Esophagus squamous epithelium (tissue), 4 donors: ENCODE results near the gene POU2AF3.

Source experiments
- POLR2A ChIP-seq, 4 donors: fragments of 450-650 bp; IDR thresholded peaks; one replicate each; pipeline ENCODE4 v1.6.1; 2017; ENCODE audit warnings: antibody characterized with exemption in 4 of 4, mild to moderate bottlenecking in 4 of 4, moderate library complexity in 3 of 4
- TF ChIP-seq, protein P1 (sequence below), 6 experiments: fragments of 450-650 bp in 4 of 6; fragments of 200-600 bp in 2 of 6; sonication (generic) in 2 of 6; IDR thresholded peaks; one replicate each; pipeline ENCODE4 v1.5.1; 2016 to 2019; ENCODE audit warnings: antibody characterized with exemption in 6 of 6, mild to moderate bottlenecking in 4 of 6, moderate library complexity in 4 of 6

DNA sequence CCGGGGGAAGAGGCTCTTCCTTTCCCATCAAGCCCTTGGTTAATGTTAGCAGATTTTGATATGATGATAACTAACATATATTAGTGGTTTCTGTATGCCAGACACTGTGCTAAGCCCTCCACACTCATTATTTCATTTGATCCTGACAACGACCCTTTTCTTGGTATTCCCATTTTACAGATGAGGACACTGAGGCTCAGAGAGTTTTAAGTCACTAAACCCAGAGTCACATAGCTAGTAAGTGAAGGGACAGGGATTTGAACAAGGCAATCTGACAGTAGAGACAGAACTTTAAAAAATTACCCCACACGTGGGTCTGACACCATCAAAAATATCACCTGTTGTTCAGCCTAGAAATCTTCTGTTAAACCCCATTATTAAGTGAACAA is 58.3 kb downstream of the POU2AF3 start:
- TF ChIP-seq, protein P1, sequence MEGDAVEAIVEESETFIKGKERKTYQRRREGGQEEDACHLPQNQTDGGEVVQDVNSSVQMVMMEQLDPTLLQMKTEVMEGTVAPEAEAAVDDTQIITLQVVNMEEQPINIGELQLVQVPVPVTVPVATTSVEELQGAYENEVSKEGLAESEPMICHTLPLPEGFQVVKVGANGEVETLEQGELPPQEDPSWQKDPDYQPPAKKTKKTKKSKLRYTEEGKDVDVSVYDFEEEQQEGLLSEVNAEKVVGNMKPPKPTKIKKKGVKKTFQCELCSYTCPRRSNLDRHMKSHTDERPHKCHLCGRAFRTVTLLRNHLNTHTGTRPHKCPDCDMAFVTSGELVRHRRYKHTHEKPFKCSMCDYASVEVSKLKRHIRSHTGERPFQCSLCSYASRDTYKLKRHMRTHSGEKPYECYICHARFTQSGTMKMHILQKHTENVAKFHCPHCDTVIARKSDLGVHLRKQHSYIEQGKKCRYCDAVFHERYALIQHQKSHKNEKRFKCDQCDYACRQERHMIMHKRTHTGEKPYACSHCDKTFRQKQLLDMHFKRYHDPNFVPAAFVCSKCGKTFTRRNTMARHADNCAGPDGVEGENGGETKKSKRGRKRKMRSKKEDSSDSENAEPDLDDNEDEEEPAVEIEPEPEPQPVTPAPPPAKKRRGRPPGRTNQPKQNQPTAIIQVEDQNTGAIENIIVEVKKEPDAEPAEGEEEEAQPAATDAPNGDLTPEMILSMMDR (IDR thresholded peaks at IDR 0.05) = no peak
- TF ChIP-seq POLR2A (IDR thresholded peaks at IDR 0.05) = no peak
